Karpas-422 (cell line): ENCODE results near the gene PCDHGB4. TPM values are rescaled to one million over a fixed set of nuclear protein-coding genes. Genes with fewer than 3 reads are reported as not detected.
"Not testable (repeated sequence)": the region's sequence is repeated elsewhere in the genome, so short reads cannot be mapped to it uniquely, and the experiment has no call there.

Source experiments
- DNase-seq: peaks from one replicate; pipeline ENCODE4 v3.0.0-alpha.2; 2015
- H2AFZ ChIP-seq: fragments of 200-600 bp; sonication (generic); 2 replicates; pipeline ENCODE4 v1.6.1; 2014; ENCODE audit warnings: antibody characterized with exemption, low read length, mixed read lengths
- H3K27ac ChIP-seq: fragments of 200-600 bp; sonication (generic); 2 replicates; pipeline ENCODE4 v1.5.1; 2014; ENCODE audit warnings: mild to moderate bottlenecking, low read length, moderate library complexity
- H3K27me3 ChIP-seq: fragments of 200-600 bp; sonication (generic); 2 replicates; pipeline ENCODE4 v1.6.1; 2014; ENCODE audit warnings: low read length, mixed read lengths
- H3K36me3 ChIP-seq: fragments of 200-600 bp; sonication (generic); 2 replicates; pipeline ENCODE4 v1.6.1; 2014; ENCODE audit warnings: low read length, mixed read lengths; ENCODE audit not compliant: insufficient read depth
- H3K4me1 ChIP-seq: fragments of 200-600 bp; sonication (generic); 2 replicates; pipeline ENCODE4 v1.6.1; 2014; ENCODE audit warnings: mild to moderate bottlenecking, low read length, mixed read lengths
- H3K4me2 ChIP-seq: fragments of 200-600 bp; sonication (generic); 2 replicates; pipeline ENCODE4 v1.6.1; 2014; ENCODE audit warnings: low read length, low read depth, mild to moderate bottlenecking; ENCODE audit not compliant: poor library complexity, severe bottlenecking
- H3K4me3 ChIP-seq: fragments of 200-600 bp; sonication (generic); 2 replicates; pipeline ENCODE4 v1.5.1; 2014; ENCODE audit warnings: mild to moderate bottlenecking, antibody characterized with exemption, low read length, mixed read lengths
- H3K79me2 ChIP-seq: fragments of 200-600 bp; sonication (generic); 2 replicates; pipeline ENCODE4 v1.6.1; 2014; ENCODE audit warnings: mild to moderate bottlenecking, low read length, mixed read lengths
- H3K9ac ChIP-seq: fragments of 200-600 bp; sonication (generic); 2 replicates; pipeline ENCODE4 v1.6.0; 2014; ENCODE audit warnings: low read length
- H3K9me2 ChIP-seq: fragments of 200-600 bp; sonication (generic), shearing (Covaris generic); replicated peaks from 2 replicates; pipeline ENCODE4 v1.6.0; 2014; ENCODE audit warnings: mild to moderate bottlenecking, low read length, moderate library complexity; ENCODE audit not compliant: insufficient read depth
- H3K9me3 ChIP-seq: fragments of 300-700, 200-600 bp; sonication (generic); 2 replicates; pipeline ENCODE4 v1.6.1; 2014; ENCODE audit warnings: low read length, mixed read lengths
- H4K20me1 ChIP-seq: fragments of 200-600 bp; sonication (generic); 2 replicates; pipeline ENCODE4 v1.6.1; 2014; ENCODE audit warnings: mild to moderate bottlenecking, antibody characterized with exemption, low read length, low read depth; ENCODE audit not compliant: insufficient read depth
- total RNA-seq: library from RNA; depleted of rRNA; stranded (reverse); fragments of >200 nt; shearing (Covaris generic); gene quantifications from 2 replicates; pipeline ENCODE4 v1.2.3, GENCODE V29; 2014; ENCODE audit warnings: low replicate concordance; rRNA removed

Gene PCDHGB4
- 6.3 and 10.0 TPM in 2 replicates for total RNA-seq

GRCh38 chr5:141387557-141388311 lies at the start of gene PCDHGB4:
PCDHGB4 (plus strand) TSS chr5:141387698; CDS start chr5:141387885, 187 bp downstream.
- not testable (repeated sequence) for H3K4me1 ChIP-seq, H4K20me1 ChIP-seq, H3K4me2 ChIP-seq, DNase-seq, H2AFZ ChIP-seq, H3K4me3 ChIP-seq, H3K9ac ChIP-seq, H3K27ac ChIP-seq, H3K27me3 ChIP-seq, H3K9me2 ChIP-seq
- peaks cover 12% of the 10 kb centered on the region; the same call in 1 of the 2 replicates for H3K79me2 ChIP-seq
- peaks cover 47% of the 10 kb centered on the region for H3K36me3 ChIP-seq
- H3K9me3 ChIP-seq, result peaks cover 26% of the 10 kb centered on the region

GRCh38 chr5:141338538-141339306 lies 48.8 kb upstream of the PCDHGB4 start, which contains the start of gene PCDHGA2:
PCDHGA2 (plus strand) TSS chr5:141338760.
- Histone ChIP-seq H3K36me3 (no peaks in the 10 kb centered on the region), H3K9me2 (no peaks in the 10 kb centered on the region), H3K4me2 (no peak within 1 kb of the TSS), H3K27me3 (no peaks in the 10 kb centered on the region), H3K27ac (no peak within 1 kb of the TSS), H3K4me3 (no peak within 1 kb of the TSS), H2AFZ (no peak within 1 kb of the TSS), H3K4me1 (peaks cover 17% of the 10 kb centered on the region), H3K9ac (no peak within 1 kb of the TSS), H3K79me2 (no peaks in the 10 kb centered on the region), H4K20me1 (no peaks in the 10 kb centered on the region), H3K9me3 (no peaks in the 10 kb centered on the region)
- DNase-seq, result peak; percentile 89

GRCh38 chr5:141340781-141341354 lies 46.6 kb upstream of the PCDHGB4 start:
- not testable (repeated sequence) for H3K4me3 ChIP-seq, DNase-seq, H3K9ac ChIP-seq, H3K9me3 ChIP-seq, H3K36me3 ChIP-seq, H3K27me3 ChIP-seq, H3K79me2 ChIP-seq, H3K4me1 ChIP-seq, H2AFZ ChIP-seq, H4K20me1 ChIP-seq, H3K9me2 ChIP-seq, H3K27ac ChIP-seq, H3K4me2 ChIP-seq

DNA sequence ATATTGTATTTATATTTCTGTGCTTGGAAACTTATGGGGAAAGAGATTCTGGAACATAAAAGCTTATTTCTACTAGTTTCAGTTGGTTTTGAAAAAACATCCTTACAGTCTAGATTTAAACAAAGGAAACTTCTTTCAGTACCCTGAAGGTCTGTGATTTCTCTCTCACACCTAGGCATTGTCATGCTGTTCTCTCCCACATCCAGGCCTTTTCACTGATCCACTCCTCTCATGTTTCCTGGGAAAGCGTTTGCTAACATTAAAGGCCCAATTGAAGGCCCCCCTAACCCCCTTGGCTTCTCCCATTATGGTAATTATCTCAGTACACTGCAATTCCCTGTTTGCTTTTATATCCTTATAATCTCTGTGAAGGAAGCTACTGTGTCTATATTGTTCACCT lies 44.7 kb upstream of the PCDHGB4 start:
- H3K9me3 ChIP-seq, result no peaks in the 10 kb centered on the region
- H3K27me3 ChIP-seq, result no peaks in the 10 kb centered on the region
- no peaks in the 10 kb centered on the region for H3K79me2 ChIP-seq
- no peaks in the 10 kb centered on the region for H3K36me3 ChIP-seq
- H3K9ac ChIP-seq, result no peak overlapping the region
- H3K4me2 ChIP-seq, result no peak overlapping the region
- no peak for DNase-seq
- peaks cover 4% of the 10 kb centered on the region; the same call in 1 of the 2 replicates for H3K4me1 ChIP-seq
- H3K4me3 ChIP-seq, result no peak overlapping the region
- H3K9me2 ChIP-seq, result no peaks in the 10 kb centered on the region
- no peaks in the 10 kb centered on the region for H4K20me1 ChIP-seq
- no peak overlapping the region for H2AFZ ChIP-seq
- no peak overlapping the region for H3K27ac ChIP-seq

DNA sequence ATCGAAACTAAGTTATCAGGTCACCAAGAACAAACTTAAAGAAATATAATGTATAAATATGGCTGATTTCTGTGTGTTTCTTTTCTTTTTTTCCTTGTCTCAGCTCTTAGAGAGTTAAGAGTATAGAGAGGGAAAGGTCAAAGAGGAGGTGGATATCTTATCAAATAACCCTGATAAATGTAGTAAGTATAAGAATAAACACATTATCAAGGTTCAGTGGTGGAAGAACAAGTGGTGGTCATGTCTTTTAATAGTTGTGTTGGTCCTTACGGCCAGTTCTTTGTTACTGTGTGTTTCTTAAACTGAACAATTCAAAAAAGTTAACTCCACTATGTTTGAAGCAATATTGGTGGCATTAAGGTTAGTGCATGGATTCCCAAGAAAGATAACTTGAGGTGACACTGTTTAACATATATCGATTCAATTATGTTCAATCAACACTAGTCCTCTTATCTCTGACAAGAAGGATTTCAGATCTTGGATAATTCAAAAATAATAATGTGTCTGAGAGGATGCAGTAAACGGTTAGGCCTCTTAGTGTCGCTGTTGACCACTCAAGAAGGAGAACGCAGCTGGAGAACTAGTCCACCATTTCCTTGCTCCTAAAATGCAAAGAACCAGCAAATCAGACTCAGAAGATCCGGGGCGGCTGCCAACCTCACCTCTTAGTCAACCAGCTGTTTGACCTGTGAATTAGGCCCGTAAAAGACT lies 44.1 kb upstream of the PCDHGB4 start, which contains the start of gene PCDHGA3:
PCDHGA3 (plus strand) TSS at position 588 of the 711 bp plus-strand sequence. CDS start 205 bp downstream, outside the sequence.
- no peaks in the 10 kb centered on the region for H3K27me3 ChIP-seq

GRCh38 chr5:141343953-141344463 lies 43.5 kb upstream of the PCDHGB4 start:
- no peak overlapping the region for H2AFZ ChIP-seq
- H3K9ac ChIP-seq, result no peak overlapping the region
- no peak overlapping the region for H3K4me3 ChIP-seq
- H3K27ac ChIP-seq, result no peak overlapping the region
- no peaks in the 10 kb centered on the region for H3K36me3 ChIP-seq
- no peaks in the 10 kb centered on the region for H3K4me1 ChIP-seq
- H4K20me1 ChIP-seq, result no peaks in the 10 kb centered on the region
- no peak for DNase-seq
- H3K27me3 ChIP-seq, result no peaks in the 10 kb centered on the region
- H3K9me2 ChIP-seq, result no peaks in the 10 kb centered on the region
- no peaks in the 10 kb centered on the region for H3K79me2 ChIP-seq
- H3K4me2 ChIP-seq, result no peak overlapping the region
- H3K9me3 ChIP-seq, result no peaks in the 10 kb centered on the region

More for the DNA sequence above, 44.1 kb upstream of the PCDHGB4 start, which contains the start of gene PCDHGA3:
- no peaks in the 10 kb centered on the region for H3K9me3 ChIP-seq
- H3K36me3 ChIP-seq, result no peaks in the 10 kb centered on the region
- no peaks in the 10 kb centered on the region for H3K9me2 ChIP-seq
- H3K4me3 ChIP-seq, result no peak within 1 kb of the TSS
- H2AFZ ChIP-seq, result no peak within 1 kb of the TSS
- H3K79me2 ChIP-seq, result no peaks in the 10 kb centered on the region
- no peak within 1 kb of the TSS for H3K9ac ChIP-seq
- H3K4me2 ChIP-seq, result no peak within 1 kb of the TSS
- no peaks in the 10 kb centered on the region for H4K20me1 ChIP-seq
- no peak within 1 kb of the TSS for H3K27ac ChIP-seq
- DNase-seq, result peak; percentile 77
- peaks cover under 1% of the 10 kb centered on the region; the same call in 1 of the 2 replicates for H3K4me1 ChIP-seq

DNA sequence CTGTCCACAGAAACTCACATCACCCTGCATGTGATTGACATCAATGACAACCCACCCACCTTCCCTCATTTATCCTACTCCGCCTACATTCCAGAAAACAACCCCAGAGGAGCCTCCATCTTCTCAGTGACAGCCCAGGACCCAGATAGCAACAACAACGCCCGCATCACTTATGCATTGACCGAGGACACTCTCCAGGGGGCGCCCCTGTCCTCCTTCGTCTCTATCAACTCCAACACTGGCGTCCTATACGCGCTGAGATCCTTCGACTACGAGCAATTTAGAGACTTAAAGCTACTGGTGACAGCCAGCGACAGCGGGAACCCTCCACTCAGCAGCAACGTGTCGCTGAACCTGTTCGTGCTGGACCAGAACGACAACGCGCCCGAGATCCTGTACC lies 42.2 kb upstream of the PCDHGB4 start:
- Histone ChIP-seq H3K9me3 (no peaks in the 10 kb centered on the region), H3K27me3 (no peaks in the 10 kb centered on the region), H3K36me3 (no peaks in the 10 kb centered on the region), H3K27ac (no peak overlapping the region), H3K79me2 (no peaks in the 10 kb centered on the region; the same call in 1 of the 2 replicates), H3K4me1 (peaks cover 5% of the 10 kb centered on the region), H3K4me2 (no peak overlapping the region), H3K4me3 (no peak overlapping the region), H4K20me1 (no peaks in the 10 kb centered on the region), H3K9ac (no peak overlapping the region), H2AFZ (no peak overlapping the region), H3K9me2 (no peaks in the 10 kb centered on the region)
- DNase-seq, result no peak
